Skin of body (tissue), 2 donors: ENCODE data around the gene ADAMTS18. TPM values are rescaled to one million over a fixed set of nuclear protein-coding genes. Genes with fewer than 3 reads are reported as not detected.
"Not testable (repeated sequence)": the region's sequence is repeated elsewhere in the genome, so short reads cannot be mapped to it uniquely, and the experiment has no call there.

Source experiments
- DNase-seq: peaks from one replicate; lab custom pipeline; 2025; lab: John Stamatoyannopoulos, UW
- total RNA-seq: library from RNA; depleted of rRNA; stranded (reverse); fragments of >200 nt; gene quantifications from one replicate; pipeline ENCODE4 v1.2.3, GENCODE V29; 2014

Gene ADAMTS18
- total RNA-seq, 1 donor from 2014 or later, result 25.0 TPM

- no peak for DNase-seq
Observed at GRCh38 chr16:77285676-77286075, 149.2 kb downstream of the ADAMTS18 start.

GRCh38 chr16:77282345-77282744 is 152.5 kb downstream of the ADAMTS18 start:
- no peak for DNase-seq

- peak; percentile 15 for DNase-seq
Observed at GRCh38 chr16:77279316-77279715, 155.5 kb downstream of the ADAMTS18 start.

GRCh38 chr16:77277571-77277970 is 157.3 kb downstream of the ADAMTS18 start:
- DNase-seq, result no peak

- DNase-seq, result no peak
Observed at GRCh38 chr16:77277141-77277540, 157.7 kb downstream of the ADAMTS18 start.

GRCh38 chr16:77276661-77277060 is 158.2 kb downstream of the ADAMTS18 start:
- DNase-seq, result no peak

- not testable (repeated sequence) for DNase-seq
Observed at GRCh38 chr16:77275303-77275702, 159.5 kb downstream of the ADAMTS18 start.

- no peak for DNase-seq
Observed at GRCh38 chr16:77273815-77274214, 161.0 kb downstream of the ADAMTS18 start.

- DNase-seq, result no peak
Observed at GRCh38 chr16:77271532-77272426, 163.1 kb downstream of the ADAMTS18 start.

- not testable (repeated sequence) for DNase-seq
Observed at GRCh38 chr16:77266185-77266584, 168.6 kb downstream of the ADAMTS18 start.

GRCh38 chr16:77262971-77263370 is 171.9 kb downstream of the ADAMTS18 start:
- no peak for DNase-seq

- peak; percentile 70 for DNase-seq
Observed at GRCh38 chr16:77250400-77250799, 184.4 kb downstream of the ADAMTS18 start.

GRCh38 chr16:77246150-77246549 is 188.7 kb downstream of the ADAMTS18 start:
- no peak for DNase-seq

- DNase-seq, result not testable (repeated sequence)
Observed at GRCh38 chr16:77242471-77242870, 192.4 kb downstream of the ADAMTS18 start.

GRCh38 chr16:77238593-77238992 is 196.2 kb downstream of the ADAMTS18 start:
- DNase-seq, result no peak

GRCh38 chr16:77236063-77236511 is 198.7 kb downstream of the ADAMTS18 start:
- DNase-seq, result peak; percentile 90

GRCh38 chr16:77234611-77235010 is 200.2 kb downstream of the ADAMTS18 start:
- DNase-seq, result no peak

- DNase-seq, result no peak
Observed at GRCh38 chr16:77233799-77234519, 200.9 kb downstream of the ADAMTS18 start.
